Gastrocnemius medialis (tissue), 4 donors: ENCODE measurements around the gene CCDC174.

Experiments used
- CTCF ChIP-seq, 5 experiments: fragments of 450-650 bp in 3 of 5; fragments of 200-600 bp in 2 of 5; sonication (generic) in 2 of 5; IDR thresholded peaks in 4 of 5; conservative IDR thresholded peaks in 1 of 5; 1 replicate in 4 of 5; 2 replicates in 1 of 5; pipeline ENCODE4 v1.5.1; 2016 to 2019; ENCODE audit warnings: antibody characterized with exemption in 5 of 5, mild to moderate bottlenecking in 3 of 5, moderate library complexity in 3 of 5
- POLR2A ChIP-seq, 2 donors: fragments of 450-650 bp; IDR thresholded peaks; one replicate each; pipeline ENCODE4 v1.6.1; 2017; ENCODE audit warnings: antibody characterized with exemption in 2 of 2, mild to moderate bottlenecking in 2 of 2, moderate library complexity in 2 of 2

GRCh38 chr3:14649466-14649865, 2.1 kb upstream of the CCDC174 start:
- TF ChIP-seq CTCF (IDR thresholded peaks at IDR 0.05 in 4 of 5, conservative IDR thresholded peaks at IDR 0.05 in 1 of 5) (no peak), POLR2A (IDR thresholded peaks at IDR 0.05) (no peak)
